CD4-positive, alpha-beta T cell (primary cell): Measurements from ENCODE around the gene THOP1. TPM values are rescaled to one million over a fixed set of nuclear protein-coding genes. Genes with fewer than 3 reads are reported as not detected.

ENCODE experiments used
- ATAC-seq: fragments of 200-7000 bp; cut with Tn5 transposase; one replicate; pipeline ENCODE4 v1.10.0; 2022; ENCODE audit warnings: mild to moderate bottlenecking; ENCODE audit not compliant: poor library complexity
- CTCF ChIA-PET: fragments of 350-600 bp; sonication (Branson Sonifier 250); formaldehyde crosslinking; loops from one replicate; lab custom pipeline; 2021; ENCODE audit warnings: antibody characterized with exemption, inconsistent platforms; lab: Charles Lee
- POLR2A ChIA-PET: fragments of 350-600 bp; sonication (Branson Sonifier 250); formaldehyde crosslinking; loops from one replicate; lab custom pipeline; 2021; ENCODE audit warnings: antibody characterized with exemption, inconsistent platforms; lab: Charles Lee
- DNase-seq, 14 experiments: peaks; one replicate each; pipeline ENCODE4 v3.0.0-alpha.2; 2013 to 2020; ENCODE audit warnings: mixed read lengths in 2 of 14
- H3K27ac ChIP-seq, 2 donors: one replicate each; pipeline versions ENCODE4 v1.5.1 to v1.7.0; 2013; ENCODE audit warnings: low read length in 2 of 2, low read depth in 1 of 2, mild to moderate bottlenecking in 1 of 2
- H3K27me3 ChIP-seq, 2 experiments: 1 replicate in 1 of 2; 2 replicates in 1 of 2; pipeline versions ENCODE4 v1.6.1 to v1.7.0; 2013; ENCODE audit warnings: low read length in 2 of 2, control low read depth in 1 of 2, mild to moderate bottlenecking in 1 of 2, moderate library complexity in 1 of 2; ENCODE audit not compliant: insufficient read depth in 2 of 2, control insufficient read depth in 1 of 2
- H3K36me3 ChIP-seq: one replicate; pipeline ENCODE4 v1.6.1; 2013; ENCODE audit warnings: low read length, control low read depth; ENCODE audit not compliant: insufficient read depth
- H3K4me1 ChIP-seq: one replicate; pipeline ENCODE4 v1.6.1; 2013; ENCODE audit warnings: low read length, control low read depth; ENCODE audit not compliant: insufficient read depth
- H3K4me3 ChIP-seq: one replicate; pipeline ENCODE4 v1.5.1; 2013; ENCODE audit warnings: mild to moderate bottlenecking, low read length, moderate library complexity
- H3K9me3 ChIP-seq, 2 experiments: 1 replicate in 1 of 2; 2 replicates in 1 of 2; pipeline versions ENCODE4 v1.6.1 to v1.7.0; 2013; ENCODE audit warnings: low read length in 2 of 2, mild to moderate bottlenecking in 2 of 2, control low read depth in 1 of 2, moderate library complexity in 1 of 2; ENCODE audit not compliant: control insufficient read depth in 1 of 2, insufficient read depth in 1 of 2
- H3K27ac Mint-ChIP-seq: one replicate; pipeline ENCODE4 v1.8.0; 2020; ENCODE audit warnings: mixed read lengths
- H3K27me3 Mint-ChIP-seq: one replicate; pipeline ENCODE4 v1.8.0; 2021; ENCODE audit warnings: mixed read lengths
- H3K36me3 Mint-ChIP-seq: one replicate; pipeline ENCODE4 v1.8.0; 2021; ENCODE audit warnings: low read depth, mixed read lengths
- H3K4me1 Mint-ChIP-seq: one replicate; pipeline ENCODE4 v1.8.0; 2021; ENCODE audit warnings: low read depth, mixed read lengths
- H3K4me3 Mint-ChIP-seq: one replicate; pipeline ENCODE4 v1.8.0; 2020; ENCODE audit warnings: mild to moderate bottlenecking, mixed read lengths
- H3K9me3 Mint-ChIP-seq: one replicate; pipeline ENCODE4 v1.8.0; 2020; ENCODE audit warnings: mixed read lengths
- intact Hi-C, 2 experiments: fragments of 100-400 bp; cut with DNase I in 1 of 2; cut with micrococcal nuclease in 1 of 2; formaldehyde crosslinking; loops; one replicate each; pipeline versions ENCODE4 v1.15.1 to v1.9.0; 2023 to 2025; cut with DNase I, micrococcal nuclease
- total RNA-seq, 174 experiments: library from RNA in 2 of 174; stranded (reverse) in 2 of 174; gene quantifications; one replicate each; pipeline ENCODE4 v1.2.3 and lab custom pipeline; 2021 to 2026
- TF ChIP-seq, protein P1 (sequence below): fragments of 200-600 bp; IDR thresholded peaks from one replicate; pipeline ENCODE4 v1.8.0; 2022; ENCODE audit warnings: antibody characterized with exemption, mild to moderate bottlenecking

THOP1 gene
- total RNA-seq, 2 experiments from 2014 or later = 26.6 to 27.3 TPM

DNA sequence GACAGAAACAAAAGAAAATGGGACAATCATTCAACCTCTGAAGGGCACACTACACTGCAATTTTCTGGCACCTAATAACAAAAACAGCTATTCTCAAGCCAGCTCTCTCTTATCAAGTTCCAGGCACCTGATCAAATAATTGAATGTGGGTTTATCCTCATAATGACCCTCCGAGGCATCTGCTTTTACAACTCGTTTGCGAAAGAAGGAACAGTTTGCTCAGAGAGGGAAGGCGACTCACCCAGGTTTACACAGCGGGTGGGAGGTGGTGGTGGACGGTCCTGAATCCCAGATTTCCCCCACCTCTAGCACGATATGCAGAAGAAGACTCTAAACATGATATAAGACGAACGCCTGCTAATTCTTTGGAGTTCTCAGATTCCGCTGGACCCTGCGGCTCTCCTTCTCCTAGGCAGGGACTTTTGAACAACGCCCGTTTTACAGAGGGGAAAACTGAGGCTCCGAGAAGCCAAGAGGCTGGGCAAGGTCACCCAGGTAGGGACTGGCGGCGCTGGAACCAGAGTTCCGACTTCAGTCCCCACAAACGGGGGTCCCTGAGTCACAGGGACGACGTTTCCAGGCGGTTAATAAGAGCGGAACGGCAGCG lies 2.9 kb upstream of the THOP1 start:
- Mint-ChIP-seq H3K4me3 (peak overlapping the region; percentile 94), H3K9me3 (no peaks in the 10 kb centered on the region), H3K27me3 (no peaks in the 10 kb centered on the region), H3K4me1 (peaks cover 52% of the 10 kb centered on the region), H3K36me3 (peaks cover 15% of the 10 kb centered on the region), H3K27ac (peak overlapping the region; percentile 91)
- ATAC-seq (no peak), DNase-seq (peak in 1 of 14 experiments; percentile 20)
- Histone ChIP-seq H3K36me3 (peaks cover 3% of the 10 kb centered on the region), H3K27me3 (no peaks in the 10 kb centered on the region), H3K4me3 (peak overlapping the region; percentile 100), H3K4me1 (peaks cover 62% of the 10 kb centered on the region), H3K27ac (peak overlapping the region; percentile 79 to 90), H3K9me3 (no peaks in the 10 kb centered on the region)
- intact Hi-C loops = loop anchor here in 1 of 2 experiments (2.0 kb wide), 1 partner anchor 42 kb away; the partner anchor contains the start of gene SLC39A3
- TF ChIP-seq, protein P1, sequence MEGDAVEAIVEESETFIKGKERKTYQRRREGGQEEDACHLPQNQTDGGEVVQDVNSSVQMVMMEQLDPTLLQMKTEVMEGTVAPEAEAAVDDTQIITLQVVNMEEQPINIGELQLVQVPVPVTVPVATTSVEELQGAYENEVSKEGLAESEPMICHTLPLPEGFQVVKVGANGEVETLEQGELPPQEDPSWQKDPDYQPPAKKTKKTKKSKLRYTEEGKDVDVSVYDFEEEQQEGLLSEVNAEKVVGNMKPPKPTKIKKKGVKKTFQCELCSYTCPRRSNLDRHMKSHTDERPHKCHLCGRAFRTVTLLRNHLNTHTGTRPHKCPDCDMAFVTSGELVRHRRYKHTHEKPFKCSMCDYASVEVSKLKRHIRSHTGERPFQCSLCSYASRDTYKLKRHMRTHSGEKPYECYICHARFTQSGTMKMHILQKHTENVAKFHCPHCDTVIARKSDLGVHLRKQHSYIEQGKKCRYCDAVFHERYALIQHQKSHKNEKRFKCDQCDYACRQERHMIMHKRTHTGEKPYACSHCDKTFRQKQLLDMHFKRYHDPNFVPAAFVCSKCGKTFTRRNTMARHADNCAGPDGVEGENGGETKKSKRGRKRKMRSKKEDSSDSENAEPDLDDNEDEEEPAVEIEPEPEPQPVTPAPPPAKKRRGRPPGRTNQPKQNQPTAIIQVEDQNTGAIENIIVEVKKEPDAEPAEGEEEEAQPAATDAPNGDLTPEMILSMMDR = no peak
- POLR2A ChIA-PET = interaction anchor here (1.0 to 1.5 kb wide), 4 partner anchors 39 to 307 kb away, joined by 3 to 6 read pairs (median 6); partner anchors contain the start of genes GADD45B and ZNF555
- CTCF ChIA-PET = interaction anchor here (1.1 to 1.4 kb wide), 4 partner anchors 33 to 59 kb away, joined by 3 to 6 read pairs (median 4); partner anchors contain the start of genes ZNF554 and ZNF555

DNA sequence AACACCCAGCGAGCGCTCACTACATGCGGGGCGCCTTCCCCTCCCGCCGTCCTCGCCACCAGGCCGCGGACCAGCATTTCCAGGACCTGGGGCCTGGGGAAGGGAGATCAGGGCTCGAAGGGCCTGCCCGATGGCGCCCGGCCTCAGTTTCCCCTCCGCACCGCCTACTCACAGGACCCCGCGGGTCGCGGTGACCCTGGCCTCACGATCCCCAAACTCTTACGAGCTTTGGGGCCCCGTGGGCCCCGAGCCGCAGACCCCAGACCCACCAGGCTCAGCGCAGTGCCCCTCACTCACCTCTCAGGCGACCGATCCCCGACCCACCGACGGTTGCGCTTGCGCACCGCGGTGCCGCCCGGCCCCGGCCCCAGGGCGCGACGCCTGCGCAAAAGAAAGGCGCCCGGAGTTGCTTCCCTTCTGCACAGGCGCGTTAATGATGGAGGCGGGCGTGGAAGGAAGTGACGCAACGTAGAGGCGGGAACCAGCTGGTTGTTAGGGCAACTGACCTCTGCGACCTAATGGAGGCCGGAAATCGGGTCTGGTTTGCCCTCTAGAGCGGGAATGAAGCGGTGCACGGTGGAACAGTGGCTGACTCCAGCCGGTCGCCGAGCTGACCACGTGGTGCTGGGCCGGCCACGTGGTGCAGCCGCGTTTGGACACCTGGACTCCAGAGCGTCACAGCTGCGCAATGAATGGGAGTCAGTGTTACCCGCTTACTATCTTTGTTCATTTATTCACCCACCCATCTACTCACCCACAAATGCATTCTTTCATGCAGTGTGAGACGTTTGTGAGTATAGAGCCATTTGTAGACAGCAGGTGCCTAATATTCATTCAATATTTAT lies 2.1 kb upstream of the THOP1 start, which contains the start of gene SGTA:
SGTA (minus strand) TSS at position 338 of the 845 bp plus-strand sequence. CDS start 14,205 bp downstream, outside the sequence.
- H3K4me3 Mint-ChIP-seq = peak within 1 kb of the TSS; percentile 94
- intact Hi-C loops = loop anchor here (1.0 to 2.0 kb wide), 2 partner anchors 42 to 43 kb away; partner anchors contain the start of gene SLC39A3 (in 2 of the 2)
- Histone ChIP-seq H3K4me1 (peaks cover 62% of the 10 kb centered on the region), H3K36me3 (peaks cover 3% of the 10 kb centered on the region), H3K27me3 (no peaks in the 10 kb centered on the region), H3K27ac (peak within 1 kb of the TSS; percentile 79 to 90), H3K4me3 (peak within 1 kb of the TSS; percentile 100), H3K9me3 (no peaks in the 10 kb centered on the region)
- ChIA-PET POLR2A (interaction anchor here (0.6 to 1.5 kb wide), 6 partner anchors 38 to 307 kb away, joined by 3 to 6 read pairs (median 4); partner anchors contain the start of genes GADD45B and ZNF555), CTCF (interaction anchor here (0.5 to 1.4 kb wide), 5 partner anchors 34 to 1205 kb away, joined by 3 to 6 read pairs (median 4); partner anchors contain the start of genes ZNF554 and ZNF555)
- H3K4me1 Mint-ChIP-seq = peaks cover 54% of the 10 kb centered on the region
- peak; percentile 60 for ATAC-seq
- H3K27me3 Mint-ChIP-seq = no peaks in the 10 kb centered on the region
- no peaks in the 10 kb centered on the region for H3K9me3 Mint-ChIP-seq
- H3K27ac Mint-ChIP-seq = peak within 1 kb of the TSS; percentile 91
- peak; percentile 91 to 99 (median 95) for DNase-seq
- H3K36me3 Mint-ChIP-seq = peaks cover 15% of the 10 kb centered on the region
- TF ChIP-seq, protein P1 = peak; percentile 45

DNA sequence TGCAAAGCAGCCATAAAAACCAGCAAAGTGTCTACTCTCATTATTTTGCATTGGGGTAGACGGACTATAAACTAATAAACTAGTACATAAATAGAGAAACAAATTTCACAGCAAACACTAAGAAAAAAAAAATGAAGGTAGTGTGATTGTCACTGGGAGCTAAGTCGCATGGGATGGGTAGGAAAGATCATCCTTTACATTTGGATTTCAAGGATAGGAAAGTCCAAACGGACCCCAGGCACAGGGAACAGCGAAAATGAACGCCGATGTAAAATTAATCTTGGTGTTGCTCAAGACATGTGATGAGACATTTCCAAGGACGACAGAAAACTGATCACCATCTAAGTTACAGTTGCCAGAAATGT lies 1.5 kb upstream of the THOP1 start:
- POLR2A ChIA-PET = interaction anchor here (0.6 to 1.5 kb wide), 6 partner anchors 38 to 308 kb away, joined by 3 to 6 read pairs (median 4); partner anchors contain the start of genes GADD45B and ZNF555
- Histone ChIP-seq H3K4me3 (peak overlapping the region; percentile 100), H3K4me1 (peaks cover 62% of the 10 kb centered on the region), H3K27me3 (no peaks in the 10 kb centered on the region), H3K9me3 (no peaks in the 10 kb centered on the region), H3K36me3 (peaks cover 3% of the 10 kb centered on the region), H3K27ac (peak overlapping the region; percentile 18 to 79)
- H3K4me1 Mint-ChIP-seq = peaks cover 49% of the 10 kb centered on the region
- peak overlapping the region; percentile 91 for H3K27ac Mint-ChIP-seq
- DNase-seq (no peak), ATAC-seq (no peak)
- H3K27me3 Mint-ChIP-seq = no peaks in the 10 kb centered on the region
- H3K36me3 Mint-ChIP-seq = peaks cover 10% of the 10 kb centered on the region
- TF ChIP-seq, protein P1 = no peak
- CTCF ChIA-PET = interaction anchor here (0.5 to 1.4 kb wide), 5 partner anchors 34 to 1204 kb away, joined by 3 to 6 read pairs (median 4); partner anchors contain the start of genes ZNF554 and ZNF555
- H3K9me3 Mint-ChIP-seq = no peaks in the 10 kb centered on the region
- peak overlapping the region; percentile 94 for H3K4me3 Mint-ChIP-seq
- intact Hi-C loops = loop anchor here (1.0 to 2.0 kb wide), 4 partner anchors 35 to 57 kb away; partner anchors contain the start of genes SLC39A3 (in 2 of the 2), ZNF554 (in 1 of the 2) and ZNF555 (in 1 of the 2)
